ENCODE results near the gene RAD21L1. TPM values are rescaled to one million over a fixed set of nuclear protein-coding genes. Genes with fewer than 3 reads are reported as not detected.

The RAD21L1 gene
- total RNA-seq, 1 experiment from 2014 or later: not detected

DNA sequence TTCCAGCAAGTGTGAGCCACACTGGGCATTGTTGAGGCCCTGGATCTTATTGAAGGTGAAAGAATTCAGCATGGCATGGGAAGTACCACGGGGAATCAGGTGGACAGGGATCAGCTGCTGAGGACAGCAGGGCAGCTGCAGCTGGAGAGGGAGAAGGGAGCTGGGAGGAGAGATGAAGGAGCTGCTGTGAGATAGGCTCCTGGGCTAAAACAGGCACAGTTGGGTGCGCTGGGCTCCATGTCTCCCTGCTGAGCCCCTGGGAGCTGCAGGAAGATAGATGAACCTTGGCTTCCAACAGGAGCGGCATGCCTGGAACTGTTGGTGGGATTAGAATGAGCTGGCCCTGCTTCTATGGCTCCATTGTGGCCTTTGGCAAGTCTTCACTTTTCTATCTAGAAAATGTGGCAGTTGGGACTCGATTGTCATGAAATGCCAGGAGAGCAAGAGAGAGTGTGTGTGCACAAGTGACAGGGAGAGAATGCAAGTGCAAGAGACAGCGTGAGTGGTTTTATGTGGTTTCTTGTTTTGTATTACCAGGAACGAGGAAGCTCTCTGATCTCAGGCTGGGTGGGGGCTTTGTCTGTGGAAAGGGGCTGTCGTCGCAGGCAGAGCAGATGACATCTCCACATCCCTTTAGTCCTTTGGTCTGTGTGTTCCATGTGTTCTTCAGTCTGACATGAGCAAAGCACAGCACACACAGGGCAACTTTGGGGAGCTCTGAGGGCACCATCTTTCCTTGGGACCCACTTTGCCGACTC lies 60.6 kb downstream of the RAD21L1 start:
- no peaks in the 10 kb centered on the region for H3K36me3 ChIP-seq (ENCODE audit: control insufficient read depth, insufficient read depth, low read length)
- intact Hi-C loops (cut with micrococcal nuclease; ENCODE audit: unreplicated experiment): no loop called here
- no peak overlapping the region for H3K4me3 ChIP-seq (ENCODE audit: low read depth, low read length)
- Mint-ChIP-seq H3K36me3 (ENCODE audit: insufficient read depth, unreplicated experiment) (no peaks in the 10 kb centered on the region), H3K27ac (ENCODE audit: unreplicated experiment) (no peak overlapping the region), H3K9me3 (ENCODE audit: unreplicated experiment) (no peaks in the 10 kb centered on the region), H3K4me1 (ENCODE audit: low read depth, unreplicated experiment) (no peaks in the 10 kb centered on the region), H3K4me3 (ENCODE audit: unreplicated experiment) (no peak overlapping the region), H3K27me3 (ENCODE audit: insufficient read depth, unreplicated experiment) (peaks cover 7% of the 10 kb centered on the region)
- H3K27me3 ChIP-seq (replicated peaks; ENCODE audit: control insufficient read depth, insufficient read depth, low read length): 0 out of 2 replicates have a peak, but pooled peaks cover 2% of the 10 kb centered on the region
- TF ChIP-seq, protein P1, sequence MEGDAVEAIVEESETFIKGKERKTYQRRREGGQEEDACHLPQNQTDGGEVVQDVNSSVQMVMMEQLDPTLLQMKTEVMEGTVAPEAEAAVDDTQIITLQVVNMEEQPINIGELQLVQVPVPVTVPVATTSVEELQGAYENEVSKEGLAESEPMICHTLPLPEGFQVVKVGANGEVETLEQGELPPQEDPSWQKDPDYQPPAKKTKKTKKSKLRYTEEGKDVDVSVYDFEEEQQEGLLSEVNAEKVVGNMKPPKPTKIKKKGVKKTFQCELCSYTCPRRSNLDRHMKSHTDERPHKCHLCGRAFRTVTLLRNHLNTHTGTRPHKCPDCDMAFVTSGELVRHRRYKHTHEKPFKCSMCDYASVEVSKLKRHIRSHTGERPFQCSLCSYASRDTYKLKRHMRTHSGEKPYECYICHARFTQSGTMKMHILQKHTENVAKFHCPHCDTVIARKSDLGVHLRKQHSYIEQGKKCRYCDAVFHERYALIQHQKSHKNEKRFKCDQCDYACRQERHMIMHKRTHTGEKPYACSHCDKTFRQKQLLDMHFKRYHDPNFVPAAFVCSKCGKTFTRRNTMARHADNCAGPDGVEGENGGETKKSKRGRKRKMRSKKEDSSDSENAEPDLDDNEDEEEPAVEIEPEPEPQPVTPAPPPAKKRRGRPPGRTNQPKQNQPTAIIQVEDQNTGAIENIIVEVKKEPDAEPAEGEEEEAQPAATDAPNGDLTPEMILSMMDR (IDR thresholded peaks at IDR 0.05; ENCODE audit: insufficient read depth in 1 of 2, low read depth in 1 of 2, low read length in 1 of 2, severe bottlenecking in 1 of 2, unreplicated experiment in 1 of 2): no peak
- ChIA-PET CTCF (no interaction called here), POLR2A (no interaction called here)
- no peak for DNase-seq
- H3K4me1 ChIP-seq: no peaks in the 10 kb centered on the region
- H3K9me3 ChIP-seq: no peaks in the 10 kb centered on the region
- BruUV-seq (replicated peaks): no TSS peak

DNA sequence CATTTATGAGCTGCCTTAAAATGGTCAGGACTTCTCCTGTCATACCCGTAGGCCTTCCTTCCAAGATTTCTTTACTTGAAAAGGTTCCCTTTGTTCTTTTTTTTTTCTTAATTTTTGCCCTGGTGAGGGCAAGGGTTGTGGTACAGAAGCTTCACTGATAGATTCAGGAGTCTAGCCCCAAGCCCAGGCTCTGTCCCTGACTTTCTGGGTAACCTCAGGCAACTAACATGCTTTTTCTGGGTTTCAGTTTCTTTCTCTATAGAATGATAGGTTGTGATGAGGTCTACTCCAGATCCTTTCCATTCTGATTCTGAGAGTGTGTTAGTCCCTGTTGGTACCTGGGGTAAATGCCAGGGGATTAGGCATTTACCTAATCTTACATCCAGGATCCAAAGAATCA lies 61.5 kb downstream of the RAD21L1 start:
- H3K4me3 Mint-ChIP-seq (ENCODE audit: unreplicated experiment): no peak overlapping the region
- H3K36me3 Mint-ChIP-seq (ENCODE audit: insufficient read depth, unreplicated experiment): no peaks in the 10 kb centered on the region
- TF ChIP-seq, protein P1 (IDR thresholded peaks at IDR 0.05; ENCODE audit: insufficient read depth in 1 of 2, low read depth in 1 of 2, low read length in 1 of 2, severe bottlenecking in 1 of 2, unreplicated experiment in 1 of 2): no peak
- Histone ChIP-seq H3K4me3 (ENCODE audit: low read depth, low read length) (no peak overlapping the region), H3K27me3 (replicated peaks; ENCODE audit: control insufficient read depth, insufficient read depth, low read length) (0 out of 2 replicates have a peak, but pooled peaks cover 2% of the 10 kb centered on the region), H3K4me1 (no peaks in the 10 kb centered on the region), H3K36me3 (ENCODE audit: control insufficient read depth, insufficient read depth, low read length) (no peaks in the 10 kb centered on the region), H3K9me3 (no peaks in the 10 kb centered on the region)
- intact Hi-C loops (cut with micrococcal nuclease; ENCODE audit: unreplicated experiment): no loop called here
- ChIA-PET CTCF (no interaction called here), POLR2A (no interaction called here)
- no peak overlapping the region for H3K27ac Mint-ChIP-seq (ENCODE audit: unreplicated experiment)
- no peaks in the 10 kb centered on the region for H3K9me3 Mint-ChIP-seq (ENCODE audit: unreplicated experiment)
- no peak for DNase-seq
- H3K27me3 Mint-ChIP-seq (ENCODE audit: insufficient read depth, unreplicated experiment): peaks cover 13% of the 10 kb centered on the region
- no peaks in the 10 kb centered on the region for H3K4me1 Mint-ChIP-seq (ENCODE audit: low read depth, unreplicated experiment)
- BruUV-seq (replicated peaks): no TSS peak

DNA sequence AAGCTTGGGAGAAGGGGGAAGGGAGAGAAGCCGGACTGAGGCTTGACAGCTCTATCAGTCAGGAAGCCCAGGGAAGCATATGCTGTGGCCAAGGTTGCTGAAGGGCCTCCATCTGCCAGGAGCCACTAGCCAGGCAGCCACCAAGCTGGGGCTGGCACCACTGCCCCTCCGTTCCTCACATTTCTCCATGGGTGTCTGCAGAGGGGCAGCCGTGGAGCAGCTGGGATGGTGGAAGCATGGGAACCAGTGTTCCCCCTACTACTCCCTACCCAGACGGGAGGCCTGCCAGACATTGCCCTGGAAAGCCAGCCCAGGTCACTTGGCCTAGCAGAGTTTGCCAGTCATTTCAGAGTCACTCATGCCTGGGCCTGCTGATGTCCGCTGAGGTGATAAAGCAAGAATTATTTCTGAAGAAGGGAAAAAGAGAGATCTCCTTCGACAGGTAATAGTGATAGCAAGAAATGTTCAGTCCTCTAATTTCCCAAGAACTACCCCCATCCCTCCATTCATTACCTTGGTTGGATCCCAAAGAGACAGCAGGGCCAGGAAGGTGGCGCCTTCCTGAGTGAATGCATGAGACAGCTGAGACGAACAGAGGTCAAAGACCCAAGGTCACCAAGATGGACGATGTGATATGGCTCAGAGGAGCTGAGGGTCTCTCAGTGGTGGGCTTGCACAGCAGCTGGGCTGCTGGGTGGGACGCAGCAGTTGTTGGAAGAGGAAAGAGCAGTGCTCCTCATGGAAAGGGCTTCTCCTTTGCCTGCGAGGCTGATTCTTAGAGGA lies 62.1 kb downstream of the RAD21L1 start:
- no peaks in the 10 kb centered on the region for H3K9me3 Mint-ChIP-seq (ENCODE audit: unreplicated experiment)
- peaks cover 18% of the 10 kb centered on the region for H3K27me3 Mint-ChIP-seq (ENCODE audit: insufficient read depth, unreplicated experiment)
- Histone ChIP-seq H3K36me3 (ENCODE audit: control insufficient read depth, insufficient read depth, low read length) (no peaks in the 10 kb centered on the region), H3K4me3 (ENCODE audit: low read depth, low read length) (no peak overlapping the region), H3K27me3 (replicated peaks; ENCODE audit: control insufficient read depth, insufficient read depth, low read length) (0 out of 2 replicates have a peak, but pooled peaks cover 2% of the 10 kb centered on the region), H3K9me3 (no peaks in the 10 kb centered on the region), H3K4me1 (no peaks in the 10 kb centered on the region)
- TF ChIP-seq, protein P1 (IDR thresholded peaks at IDR 0.05; ENCODE audit: insufficient read depth in 1 of 2, low read depth in 1 of 2, low read length in 1 of 2, severe bottlenecking in 1 of 2, unreplicated experiment in 1 of 2): no peak
- CTCF ChIA-PET: no interaction called here
- H3K27ac Mint-ChIP-seq (ENCODE audit: unreplicated experiment): no peak overlapping the region
- H3K4me1 Mint-ChIP-seq (ENCODE audit: low read depth, unreplicated experiment): no peaks in the 10 kb centered on the region
- DNase-seq: no peak
- no peak overlapping the region for H3K4me3 Mint-ChIP-seq (ENCODE audit: unreplicated experiment)
- intact Hi-C loops (cut with micrococcal nuclease; ENCODE audit: unreplicated experiment): no loop called here
- no peaks in the 10 kb centered on the region for H3K36me3 Mint-ChIP-seq (ENCODE audit: insufficient read depth, unreplicated experiment)
- POLR2A ChIA-PET: no interaction called here
- no TSS peak for BruUV-seq (replicated peaks)

Measured in Caco-2 (cell line).